ENCODE results near the gene INPP5D.
A peak's percentile ranks its signal among the peaks of the same experiment; 100 is the strongest.

Gene INPP5D

DNA sequence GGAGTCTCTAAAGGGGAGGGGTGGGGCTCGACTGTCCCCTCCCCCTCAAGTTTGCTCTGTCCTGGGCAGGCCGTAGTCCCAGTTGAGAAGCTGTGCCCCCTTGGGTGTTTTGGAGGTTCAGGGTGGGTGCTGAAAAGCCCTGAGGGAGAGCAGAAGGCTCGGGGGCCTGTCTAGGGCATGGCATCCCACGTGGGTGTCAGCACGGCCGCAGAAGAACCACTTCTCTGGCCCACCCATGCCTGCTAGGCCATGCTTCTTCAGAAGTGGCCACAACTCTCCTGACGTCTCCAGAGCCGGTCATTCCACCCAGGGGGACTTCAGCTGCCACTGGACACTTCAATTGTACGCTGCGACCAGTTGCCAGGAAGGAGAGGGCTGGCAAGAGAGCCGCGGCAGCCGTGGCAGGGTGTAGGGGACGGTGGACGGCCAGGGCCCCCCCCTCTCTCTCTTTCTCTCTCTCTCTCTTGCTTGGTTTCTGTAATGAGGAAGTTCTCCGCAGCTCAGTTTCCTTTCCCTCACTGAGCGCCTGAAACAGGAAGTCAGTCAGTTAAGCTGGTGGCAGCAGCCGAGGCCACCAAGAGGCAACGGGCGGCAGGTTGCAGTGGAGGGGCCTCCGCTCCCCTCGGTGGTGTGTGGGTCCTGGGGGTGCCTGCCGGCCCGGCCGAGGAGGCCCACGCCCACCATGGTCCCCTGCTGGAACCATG lies at the start of gene INPP5D:
INPP5D (plus strand) TSS at position 546 of the 704 bp plus-strand sequence; CDS start at position 683, 137 bp downstream.
- no peak for TF ChIP-seq EZH2phosphoT487 (conservative IDR thresholded peaks at IDR 0.05; ENCODE audit: low read length)
- TF ChIP-seq, protein P1, sequence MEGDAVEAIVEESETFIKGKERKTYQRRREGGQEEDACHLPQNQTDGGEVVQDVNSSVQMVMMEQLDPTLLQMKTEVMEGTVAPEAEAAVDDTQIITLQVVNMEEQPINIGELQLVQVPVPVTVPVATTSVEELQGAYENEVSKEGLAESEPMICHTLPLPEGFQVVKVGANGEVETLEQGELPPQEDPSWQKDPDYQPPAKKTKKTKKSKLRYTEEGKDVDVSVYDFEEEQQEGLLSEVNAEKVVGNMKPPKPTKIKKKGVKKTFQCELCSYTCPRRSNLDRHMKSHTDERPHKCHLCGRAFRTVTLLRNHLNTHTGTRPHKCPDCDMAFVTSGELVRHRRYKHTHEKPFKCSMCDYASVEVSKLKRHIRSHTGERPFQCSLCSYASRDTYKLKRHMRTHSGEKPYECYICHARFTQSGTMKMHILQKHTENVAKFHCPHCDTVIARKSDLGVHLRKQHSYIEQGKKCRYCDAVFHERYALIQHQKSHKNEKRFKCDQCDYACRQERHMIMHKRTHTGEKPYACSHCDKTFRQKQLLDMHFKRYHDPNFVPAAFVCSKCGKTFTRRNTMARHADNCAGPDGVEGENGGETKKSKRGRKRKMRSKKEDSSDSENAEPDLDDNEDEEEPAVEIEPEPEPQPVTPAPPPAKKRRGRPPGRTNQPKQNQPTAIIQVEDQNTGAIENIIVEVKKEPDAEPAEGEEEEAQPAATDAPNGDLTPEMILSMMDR (IDR thresholded peaks at IDR 0.05; ENCODE audit: insufficient read depth, low read length, poor library complexity, severe bottlenecking) = no peak
- Histone ChIP-seq H3K27me3 (ENCODE audit: low read length) (no peaks in the 10 kb centered on the region), H3K36me3 (ENCODE audit: low read length) (no peaks in the 10 kb centered on the region), H3K4me3 (ENCODE audit: insufficient read depth, low read length, poor library complexity, severe bottlenecking) (peak within 1 kb of the TSS; percentile 76), H3K4me2 (ENCODE audit: low read depth, low read length, poor library complexity, severe bottlenecking) (peak within 1 kb of the TSS; percentile 75), H3K9ac (ENCODE audit: low read length) (peak within 1 kb of the TSS; percentile 89), H3F3A (ENCODE audit: insufficient read depth) (peaks cover 7% of the 10 kb centered on the region), H3K9me3 (ENCODE audit: insufficient read depth, low read length) (no peaks in the 10 kb centered on the region), H3K27ac (ENCODE audit: low read depth, low read length) (peak within 1 kb of the TSS; percentile 94), H3K9me2 (replicated peaks; ENCODE audit: insufficient read depth, low read length) (no peaks in the 10 kb centered on the region), H2AFZ (ENCODE audit: low read depth, low read length, severe bottlenecking) (peak within 1 kb of the TSS; percentile 84), H4K20me1 (ENCODE audit: low read depth, low read length) (peaks cover 20% of the 10 kb centered on the region; the same call in 1 of the 2 replicates), H3K79me2 (ENCODE audit: insufficient read depth, low read length) (peaks cover 46% of the 10 kb centered on the region)

DNA sequence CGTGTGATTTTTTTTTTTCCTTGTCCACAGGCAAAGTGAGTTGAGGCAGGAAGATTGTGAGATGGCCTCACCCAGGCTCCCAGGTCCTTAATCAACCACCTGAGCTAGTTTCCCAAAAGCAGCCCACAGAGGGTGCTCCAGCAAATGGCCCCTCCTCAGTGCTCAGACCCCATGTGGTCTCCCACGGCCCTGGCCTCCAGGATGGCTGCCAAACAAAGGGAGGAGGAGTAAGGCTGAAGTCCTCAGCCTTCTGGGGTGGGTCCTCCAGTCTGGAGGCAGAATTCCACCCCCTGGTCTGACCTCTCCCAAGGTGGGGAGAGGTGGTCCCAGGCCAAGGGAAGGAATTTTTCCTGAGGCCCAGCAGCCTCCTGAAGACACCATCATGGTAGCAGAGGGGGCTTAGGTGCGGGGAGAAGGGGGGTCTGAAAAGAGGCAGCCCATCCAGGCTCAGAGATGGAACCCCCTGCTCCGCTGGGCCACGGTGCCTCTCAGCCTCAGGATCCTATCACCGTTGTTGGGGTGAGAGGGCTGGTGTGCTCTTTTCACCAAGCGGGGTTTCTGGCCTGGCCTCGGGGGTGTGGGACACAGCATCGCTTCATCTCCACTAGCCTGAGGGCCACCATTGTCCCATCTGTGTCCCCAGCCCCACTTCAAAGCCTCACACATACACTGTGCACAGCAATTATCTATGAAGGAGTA lies 49.4 kb upstream of the INPP5D start:
- no peaks in the 10 kb centered on the region for H3K9me3 ChIP-seq (ENCODE audit: insufficient read depth, low read length)
- H2AFZ ChIP-seq (ENCODE audit: low read depth, low read length, severe bottlenecking) = no peak overlapping the region
- H3K9me2 ChIP-seq (replicated peaks; ENCODE audit: insufficient read depth, low read length) = no peaks in the 10 kb centered on the region
- no peaks in the 10 kb centered on the region for H3K79me2 ChIP-seq (ENCODE audit: insufficient read depth, low read length)
- no peaks in the 10 kb centered on the region for H4K20me1 ChIP-seq (ENCODE audit: low read depth, low read length)
- H3K36me3 ChIP-seq (ENCODE audit: low read length) = no peaks in the 10 kb centered on the region
- no peak overlapping the region for H3K4me3 ChIP-seq (ENCODE audit: insufficient read depth, low read length, poor library complexity, severe bottlenecking)
- TF ChIP-seq, protein P1 (IDR thresholded peaks at IDR 0.05; ENCODE audit: insufficient read depth, low read length, poor library complexity, severe bottlenecking) = no peak
- TF ChIP-seq EZH2phosphoT487 (conservative IDR thresholded peaks at IDR 0.05; ENCODE audit: low read length) = no peak
- H3F3A ChIP-seq (ENCODE audit: insufficient read depth) = no peaks in the 10 kb centered on the region
- no peaks in the 10 kb centered on the region for H3K27me3 ChIP-seq (ENCODE audit: low read length)
- H3K9ac ChIP-seq (ENCODE audit: low read length) = no peak overlapping the region
- H3K4me2 ChIP-seq (ENCODE audit: low read depth, low read length, poor library complexity, severe bottlenecking) = no peak overlapping the region
- H3K27ac ChIP-seq (ENCODE audit: low read depth, low read length) = no peak overlapping the region

GRCh38 chr2:233011268-233011650 lies 48.9 kb upstream of the INPP5D start:
- H3F3A ChIP-seq (ENCODE audit: insufficient read depth) = no peaks in the 10 kb centered on the region
- H3K9me2 ChIP-seq (replicated peaks; ENCODE audit: insufficient read depth, low read length) = no peaks in the 10 kb centered on the region
- no peaks in the 10 kb centered on the region for H3K9me3 ChIP-seq (ENCODE audit: insufficient read depth, low read length)
- H3K9ac ChIP-seq (ENCODE audit: low read length) = no peak overlapping the region
- H4K20me1 ChIP-seq (ENCODE audit: low read depth, low read length) = no peaks in the 10 kb centered on the region
- H3K27ac ChIP-seq (ENCODE audit: low read depth, low read length) = no peak overlapping the region
- H3K4me2 ChIP-seq (ENCODE audit: low read depth, low read length, poor library complexity, severe bottlenecking) = no peak overlapping the region
- H3K27me3 ChIP-seq (ENCODE audit: low read length) = no peaks in the 10 kb centered on the region
- no peak for TF ChIP-seq EZH2phosphoT487 (conservative IDR thresholded peaks at IDR 0.05; ENCODE audit: low read length)
- TF ChIP-seq, protein P1 (IDR thresholded peaks at IDR 0.05; ENCODE audit: insufficient read depth, low read length, poor library complexity, severe bottlenecking) = no peak
- H3K36me3 ChIP-seq (ENCODE audit: low read length) = no peaks in the 10 kb centered on the region
- no peak overlapping the region for H3K4me3 ChIP-seq (ENCODE audit: insufficient read depth, low read length, poor library complexity, severe bottlenecking)
- no peak overlapping the region for H2AFZ ChIP-seq (ENCODE audit: low read depth, low read length, severe bottlenecking)
- no peaks in the 10 kb centered on the region for H3K79me2 ChIP-seq (ENCODE audit: insufficient read depth, low read length)

All from SU-DHL-6 (cell line).